Cardiac muscle cell (in vitro differentiated cells and primary cell): Measurements from ENCODE around the gene PFKL. TPM values are rescaled to one million over a fixed set of nuclear protein-coding genes. Genes with fewer than 3 reads are reported as not detected.

Experiments used
- DNase-seq, 2 donors: peaks; one replicate each; pipeline versions ENCODE4 v3.0.0 to v3.0.0-alpha.2; 2010 to 2017; ENCODE audit warnings: low read depth in 1 of 2, low spot score in 1 of 2
- H3K27ac ChIP-seq: fragments of 200-600 bp; sonication (generic); 2 replicates; pipeline ENCODE4 v1.5.1; 2016
- H3K27me3 ChIP-seq: fragments of 200-600 bp; sonication (generic); 2 replicates; pipeline ENCODE4 v1.6.0; 2016; ENCODE audit warnings: control low read depth
- H3K36me3 ChIP-seq: fragments of 200-600 bp; sonication (generic); 2 replicates; pipeline ENCODE4 v1.5.1; 2016; ENCODE audit warnings: control low read depth
- H3K4me1 ChIP-seq: fragments of 200-600 bp; sonication (generic); 2 replicates; pipeline ENCODE4 v1.8.1; 2017; ENCODE audit warnings: low read depth, mild to moderate bottlenecking, mixed run types
- H3K4me3 ChIP-seq: fragments of 200-600 bp; sonication (generic); 2 replicates; pipeline ENCODE4 v1.5.1; 2016; ENCODE audit warnings: mild to moderate bottlenecking
- H3K9me3 ChIP-seq: fragments of 200-600 bp; sonication (generic); 2 replicates; pipeline ENCODE4 v1.5.1; 2017; ENCODE audit warnings: low read depth, mild to moderate bottlenecking, control low read depth
- polyA plus RNA-seq: library from polyadenylated mRNA; unstranded; fragments of >200 nt; fragmentation: Nextera tagmentation; extraction: Ambion mirVana; gene quantifications from 2 replicates; pipeline ENCODE4 v1.2.1, GENCODE V29; 2016
- total RNA-seq: library from RNA; depleted of rRNA; stranded (reverse); fragments of >200 nt; gene quantifications from 2 replicates; pipeline ENCODE4 v1.2.3, GENCODE V29; 2016
- TF ChIP-seq, protein P1 (sequence below): IDR thresholded peaks from 2 replicates; pipeline ENCODE4 v1.5.1; 2012; ENCODE audit warnings: low read depth, mild to moderate bottlenecking, low read length

PFKL gene
- total and polyA plus RNA-seq, 2 experiments from 2014 or later = 204 to 213 TPM

DNA sequence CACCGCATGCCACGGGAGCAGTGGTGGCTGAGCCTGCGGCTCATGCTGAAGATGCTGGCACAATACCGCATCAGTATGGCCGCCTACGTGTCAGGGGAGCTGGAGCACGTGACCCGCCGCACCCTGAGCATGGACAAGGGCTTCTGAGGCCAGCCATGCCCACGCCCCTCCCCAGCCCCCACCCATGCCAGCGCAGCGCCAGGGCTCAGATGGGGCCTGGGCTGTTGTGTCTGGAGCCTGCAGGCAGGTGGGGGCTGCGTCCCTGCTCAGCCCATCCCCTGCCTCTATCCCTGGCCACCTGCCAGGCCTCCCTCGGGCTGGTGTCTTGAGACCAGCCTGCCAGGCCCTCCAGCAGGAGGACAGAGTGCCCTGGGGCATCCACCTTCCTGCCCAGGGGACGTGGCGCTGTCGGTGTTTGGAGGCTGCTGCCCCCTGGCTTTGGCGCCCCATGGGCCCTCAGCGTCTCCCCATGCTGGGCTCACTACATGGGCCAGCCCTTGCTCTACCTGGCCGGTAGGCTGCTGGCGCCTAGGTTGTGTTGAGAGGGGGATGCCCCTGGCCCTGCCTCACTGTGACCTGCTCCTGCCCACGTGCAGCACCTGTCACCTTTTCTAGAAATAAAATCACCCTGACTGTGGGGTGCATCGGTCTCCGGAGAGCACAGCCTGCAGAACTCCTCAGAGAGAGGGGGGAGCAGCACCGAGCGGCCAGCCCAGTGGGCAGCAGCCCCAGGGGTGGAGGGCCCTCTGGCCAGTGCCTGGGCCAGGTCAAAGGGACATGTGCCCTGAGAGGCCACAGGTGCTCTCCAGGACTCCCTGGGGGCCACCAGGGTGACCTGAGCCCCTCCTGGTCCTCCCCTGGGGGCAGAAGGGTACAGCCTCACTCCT is 27.1 kb downstream of the PFKL start:
- H3K4me1 ChIP-seq = no peaks in the 10 kb centered on the region
- DNase-seq = no peak
- no peaks in the 10 kb centered on the region for H3K27me3 ChIP-seq
- H3K4me3 ChIP-seq = no peak overlapping the region
- TF ChIP-seq, protein P1, sequence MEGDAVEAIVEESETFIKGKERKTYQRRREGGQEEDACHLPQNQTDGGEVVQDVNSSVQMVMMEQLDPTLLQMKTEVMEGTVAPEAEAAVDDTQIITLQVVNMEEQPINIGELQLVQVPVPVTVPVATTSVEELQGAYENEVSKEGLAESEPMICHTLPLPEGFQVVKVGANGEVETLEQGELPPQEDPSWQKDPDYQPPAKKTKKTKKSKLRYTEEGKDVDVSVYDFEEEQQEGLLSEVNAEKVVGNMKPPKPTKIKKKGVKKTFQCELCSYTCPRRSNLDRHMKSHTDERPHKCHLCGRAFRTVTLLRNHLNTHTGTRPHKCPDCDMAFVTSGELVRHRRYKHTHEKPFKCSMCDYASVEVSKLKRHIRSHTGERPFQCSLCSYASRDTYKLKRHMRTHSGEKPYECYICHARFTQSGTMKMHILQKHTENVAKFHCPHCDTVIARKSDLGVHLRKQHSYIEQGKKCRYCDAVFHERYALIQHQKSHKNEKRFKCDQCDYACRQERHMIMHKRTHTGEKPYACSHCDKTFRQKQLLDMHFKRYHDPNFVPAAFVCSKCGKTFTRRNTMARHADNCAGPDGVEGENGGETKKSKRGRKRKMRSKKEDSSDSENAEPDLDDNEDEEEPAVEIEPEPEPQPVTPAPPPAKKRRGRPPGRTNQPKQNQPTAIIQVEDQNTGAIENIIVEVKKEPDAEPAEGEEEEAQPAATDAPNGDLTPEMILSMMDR = no peak
- H3K27ac ChIP-seq = no peak overlapping the region
- peaks cover 6% of the 10 kb centered on the region for H3K36me3 ChIP-seq
- H3K9me3 ChIP-seq = no peaks in the 10 kb centered on the region

DNA sequence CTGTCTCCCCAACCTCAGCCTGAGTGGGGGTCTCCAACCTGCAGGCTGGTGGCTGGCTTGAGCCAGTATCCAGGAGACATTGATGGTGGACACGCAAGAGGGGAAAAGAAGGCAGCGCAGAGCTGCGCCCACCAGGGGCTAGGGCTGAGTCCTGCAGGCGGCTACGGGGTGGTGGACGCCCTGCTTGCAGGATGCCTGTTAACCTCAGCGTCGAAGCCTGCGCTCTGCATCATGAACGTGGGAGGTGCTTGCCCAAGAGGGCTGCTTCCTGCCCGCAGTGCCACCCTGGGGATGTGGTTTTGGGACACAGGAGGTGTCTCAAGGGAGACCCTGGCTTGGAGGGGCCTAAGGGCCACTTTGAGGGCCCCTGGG is 27.7 kb downstream of the PFKL start:
- H3K4me1 ChIP-seq = no peaks in the 10 kb centered on the region
- no peaks in the 10 kb centered on the region for H3K27me3 ChIP-seq
- TF ChIP-seq, protein P1 = no peak
- no peak overlapping the region for H3K4me3 ChIP-seq
- H3K36me3 ChIP-seq = peaks cover 6% of the 10 kb centered on the region
- H3K9me3 ChIP-seq = no peaks in the 10 kb centered on the region
- DNase-seq = no peak
- no peak overlapping the region for H3K27ac ChIP-seq

DNA sequence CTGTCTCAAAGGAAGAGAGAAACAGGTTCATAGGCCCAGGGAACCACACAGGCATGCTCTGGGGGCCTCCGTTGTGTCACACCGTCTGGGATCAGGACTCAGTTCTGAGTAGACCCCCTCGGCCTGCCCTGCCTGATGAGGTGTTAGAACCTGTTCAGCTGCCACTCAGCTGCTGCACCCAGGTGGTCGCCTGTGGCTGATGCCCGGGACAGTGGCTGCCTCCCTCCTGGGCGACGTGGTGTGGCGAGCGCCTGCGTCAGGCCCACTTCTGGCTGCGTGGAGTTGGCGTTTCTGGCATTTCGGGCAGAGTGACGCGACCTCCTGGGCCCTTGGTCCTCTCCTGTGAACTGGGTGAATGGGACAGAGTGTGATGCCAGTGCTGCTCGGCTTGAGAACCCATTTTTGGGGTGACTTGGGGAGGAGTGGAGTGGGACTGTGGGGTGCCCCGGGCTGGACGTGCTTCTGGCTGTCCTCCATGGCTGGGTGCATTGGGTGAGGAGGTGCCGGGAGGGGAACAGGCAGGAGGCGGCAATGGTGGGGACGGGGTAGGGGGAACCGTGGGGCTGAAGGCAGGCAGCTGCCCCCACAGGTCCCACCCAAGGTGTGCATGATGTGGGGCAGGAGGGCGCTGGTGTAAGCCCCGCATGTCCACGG is 28.5 kb downstream of the PFKL start:
- Histone ChIP-seq H3K27ac (no peak overlapping the region), H3K9me3 (no peaks in the 10 kb centered on the region), H3K4me1 (no peaks in the 10 kb centered on the region), H3K4me3 (no peak overlapping the region), H3K27me3 (no peaks in the 10 kb centered on the region), H3K36me3 (peaks cover 6% of the 10 kb centered on the region)
- TF ChIP-seq, protein P1 = no peak
- no peak for DNase-seq

DNA sequence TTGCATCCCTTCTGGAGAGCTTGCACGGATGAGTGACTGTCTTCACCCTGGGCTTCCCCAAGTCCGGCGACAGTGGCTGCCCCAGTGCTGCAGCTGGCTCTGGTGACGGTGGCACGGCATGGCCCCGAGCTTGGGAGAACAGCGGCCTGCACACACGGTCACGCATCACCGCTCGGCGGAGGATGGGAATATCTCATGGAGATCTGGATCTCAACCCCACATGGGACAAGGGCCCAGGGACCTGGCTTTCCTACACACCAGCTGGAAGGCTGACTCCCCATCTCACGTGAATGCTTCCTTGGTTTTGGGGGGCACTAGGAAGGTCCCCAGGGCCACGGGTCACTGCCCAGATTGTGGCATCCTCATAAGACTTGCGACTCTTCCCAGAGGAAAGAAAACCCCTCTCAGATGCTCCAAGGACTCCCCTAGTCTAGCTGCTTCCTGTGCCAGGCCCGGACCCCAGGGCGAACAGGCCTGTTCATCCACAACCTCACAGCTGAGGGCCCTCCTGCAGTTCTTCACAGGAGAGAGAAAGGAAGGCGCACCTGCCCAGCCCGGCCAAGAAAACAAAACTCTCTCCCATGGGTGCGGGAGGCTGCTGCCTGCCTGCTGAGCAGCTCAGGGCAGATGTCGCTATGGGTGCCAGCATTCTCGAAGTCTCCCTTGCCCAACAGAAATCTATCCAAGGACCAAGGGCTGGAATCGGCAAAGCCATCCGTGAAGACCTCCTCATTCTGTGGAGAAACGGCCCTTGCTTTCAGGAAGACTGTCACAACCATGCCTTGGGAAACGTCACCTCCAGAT is 29.4 kb downstream of the PFKL start:
- no peak for DNase-seq
- Histone ChIP-seq H3K27me3 (no peaks in the 10 kb centered on the region), H3K4me3 (no peak overlapping the region), H3K9me3 (no peaks in the 10 kb centered on the region), H3K27ac (peak overlapping the region; percentile 43), H3K4me1 (no peaks in the 10 kb centered on the region), H3K36me3 (peaks cover 6% of the 10 kb centered on the region)
- TF ChIP-seq, protein P1 = no peak

DNA sequence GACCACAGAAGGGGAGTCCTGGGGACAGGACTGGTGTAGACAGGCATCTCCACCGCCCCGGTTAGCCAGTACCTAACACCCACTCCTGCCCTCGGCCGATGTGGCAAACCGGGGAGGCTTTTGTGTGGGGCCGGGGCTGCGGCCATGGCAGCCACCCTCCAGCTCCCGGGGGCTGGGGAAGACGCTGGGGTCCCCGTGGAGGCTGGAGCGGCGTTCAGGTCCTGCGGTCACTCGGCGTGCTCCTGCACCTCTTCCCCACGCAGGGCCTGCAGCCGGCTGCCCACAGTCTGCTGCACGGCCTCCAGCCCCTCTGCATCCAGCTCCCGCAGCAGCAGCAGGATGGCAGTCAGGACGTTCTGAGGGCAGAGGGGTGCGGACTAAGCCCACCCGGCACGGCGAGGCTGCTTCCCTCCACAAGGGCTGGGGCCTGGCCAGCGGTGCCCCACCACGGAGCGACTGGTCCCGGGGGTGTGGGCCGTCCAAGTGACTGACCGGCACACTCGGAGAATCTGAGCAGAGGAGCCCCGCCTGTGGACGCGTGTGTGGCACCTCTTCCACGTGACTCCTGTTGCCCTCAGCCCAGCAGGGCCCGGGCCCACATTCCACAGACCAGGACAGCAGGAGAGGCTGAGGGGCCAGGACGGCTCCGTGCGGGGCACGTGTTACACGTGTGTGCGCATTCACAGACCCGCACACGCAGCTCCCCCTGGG is 30.3 kb downstream of the PFKL start:
- H3K27ac ChIP-seq = peak overlapping the region; percentile 43
- H3K36me3 ChIP-seq = peaks cover 6% of the 10 kb centered on the region
- no peaks in the 10 kb centered on the region for H3K27me3 ChIP-seq
- H3K4me3 ChIP-seq = no peak overlapping the region
- DNase-seq = no peak
- TF ChIP-seq, protein P1 = no peak
- H3K4me1 ChIP-seq = no peaks in the 10 kb centered on the region
- H3K9me3 ChIP-seq = no peaks in the 10 kb centered on the region
